ENCODE measurements around the gene SMIM44.

Gene SMIM44

GRCh38 chr19:3433805-3434540 lies 49.3 kb downstream of the SMIM44 start:
- no peak for DNase-seq

- no peak for DNase-seq
Measured at GRCh38 chr19:3433313-3433712, 49.9 kb downstream of the SMIM44 start.

All from inflammatory macrophage (primary cell).